ENCODE measurements around the gene TMPRSS13.
"Not testable (repeated sequence)": the region's sequence is repeated elsewhere in the genome, so short reads cannot be mapped to it uniquely, and the experiment has no call there.

The TMPRSS13 gene

GRCh38 chr11:117872975-117873827, 56.0 kb downstream of the TMPRSS13 start:
- DNase-seq (ENCODE audit: low spot score): no peak

- DNase-seq (ENCODE audit: low spot score): no peak
Measured at GRCh38 chr11:117872420-117872961, 56.7 kb downstream of the TMPRSS13 start.

- DNase-seq (ENCODE audit: low spot score): no peak
Measured at GRCh38 chr11:117871784-117872183, 57.4 kb downstream of the TMPRSS13 start.

- DNase-seq (ENCODE audit: low spot score): no peak
Measured at GRCh38 chr11:117871160-117871559, 58.0 kb downstream of the TMPRSS13 start.

GRCh38 chr11:117870103-117870952, 58.9 kb downstream of the TMPRSS13 start:
- no peak for DNase-seq (ENCODE audit: low spot score)

GRCh38 chr11:117869604-117870003, 59.6 kb downstream of the TMPRSS13 start:
- no peak for DNase-seq (ENCODE audit: low spot score)

GRCh38 chr11:117868815-117869561, 60.2 kb downstream of the TMPRSS13 start:
- DNase-seq (ENCODE audit: low spot score): no peak

- no peak for DNase-seq (ENCODE audit: low spot score)
Measured at GRCh38 chr11:117868088-117868487, 61.1 kb downstream of the TMPRSS13 start.

- DNase-seq (ENCODE audit: low spot score): no peak
Measured at GRCh38 chr11:117866526-117866925, 62.7 kb downstream of the TMPRSS13 start.

- not testable (repeated sequence) for DNase-seq (ENCODE audit: low spot score)
Measured at GRCh38 chr11:117865546-117865945, 63.7 kb downstream of the TMPRSS13 start.

GRCh38 chr11:117863383-117863782, 65.8 kb downstream of the TMPRSS13 start:
- no peak for DNase-seq (ENCODE audit: low spot score)

- no peak for DNase-seq (ENCODE audit: low spot score)
Measured at GRCh38 chr11:117862753-117863152, 66.4 kb downstream of the TMPRSS13 start.

- no peak for DNase-seq (ENCODE audit: low spot score)
Measured at GRCh38 chr11:117862019-117862725, 67.0 kb downstream of the TMPRSS13 start.

- DNase-seq (ENCODE audit: low spot score): no peak
Measured at GRCh38 chr11:117861151-117862018, 67.8 kb downstream of the TMPRSS13 start.

- DNase-seq (ENCODE audit: low spot score): no peak
Measured at GRCh38 chr11:117860139-117860538, 69.1 kb downstream of the TMPRSS13 start.

- DNase-seq (ENCODE audit: low spot score): no peak
Measured at GRCh38 chr11:117859488-117860112, 69.6 kb downstream of the TMPRSS13 start.

- DNase-seq (ENCODE audit: low spot score): no peak
Measured at GRCh38 chr11:117859061-117859460, 70.1 kb downstream of the TMPRSS13 start.

GRCh38 chr11:117857734-117858414, 71.3 kb downstream of the TMPRSS13 start:
- no peak for DNase-seq (ENCODE audit: low spot score)

All from kidney tubule cell (primary cell).